Thymus (tissue), 11 donors: ENCODE measurements around the gene CMSS1. TPM values are rescaled to one million over a fixed set of nuclear protein-coding genes. Genes with fewer than 3 reads are reported as not detected.

Source experiments
- DNase-seq, 9 donors: peaks; one replicate each; pipeline ENCODE4 v3.0.0-alpha.2; 2013; ENCODE audit warnings: low spot score in 9 of 9, low read depth in 6 of 9, missing footprints in 1 of 9
- H3K27ac ChIP-seq, 2 donors: one replicate each; pipeline ENCODE4 v1.5.1; 2013; ENCODE audit warnings: control low read depth in 1 of 2, low read depth in 1 of 2, low read length in 1 of 2, mild to moderate bottlenecking in 1 of 2, moderate library complexity in 1 of 2
- H3K27me3 ChIP-seq, 2 donors: one replicate each; pipeline ENCODE4 v1.5.1; 2013; ENCODE audit warnings: low read length in 1 of 2; ENCODE audit not compliant: control insufficient read depth in 2 of 2, insufficient read depth in 1 of 2
- H3K36me3 ChIP-seq, 2 donors: one replicate each; pipeline ENCODE4 v1.5.1; 2013; ENCODE audit warnings: low read length in 1 of 2, mild to moderate bottlenecking in 1 of 2, moderate library complexity in 1 of 2; ENCODE audit not compliant: control insufficient read depth in 2 of 2, insufficient read depth in 2 of 2
- H3K4me1 ChIP-seq, 2 donors: one replicate each; pipeline ENCODE4 v1.5.1; 2013; ENCODE audit warnings: low read length in 2 of 2; ENCODE audit not compliant: control insufficient read depth in 2 of 2, insufficient read depth in 2 of 2
- H3K4me3 ChIP-seq, 2 donors: one replicate each; pipeline ENCODE4 v1.5.1; 2013; ENCODE audit warnings: low read length in 2 of 2, control low read depth in 1 of 2, mild to moderate bottlenecking in 1 of 2
- H3K9me3 ChIP-seq, 2 donors: one replicate each; pipeline ENCODE4 v1.5.1; 2013; ENCODE audit warnings: low read length in 1 of 2, mild to moderate bottlenecking in 1 of 2; ENCODE audit not compliant: control insufficient read depth in 2 of 2, insufficient read depth in 1 of 2
- WGBS: extraction: QIAGEN DNeasy Blood & Tissue Kit; methylation state at CpG from one replicate; pipeline ENCODE4 v1.1.7; 2013; 5-methylcytosine and 5-hydroxymethylcytosine counted together
- polyA plus RNA-seq: library from polyadenylated mRNA; stranded (reverse); fragments of 200-250 nt; gene quantifications from one replicate; pipeline ENCODE4 v1.2.3, GENCODE V29; 2013
- total RNA-seq: library from RNA; stranded (reverse); fragments of 120-200 nt; gene quantifications from one replicate; pipeline ENCODE4 v1.2.4, GENCODE V29; 2013
- donor health status: healthy.

The CMSS1 gene
- total and polyA plus RNA-seq, 2 donors = 27.3 to 39.0 TPM

DNA sequence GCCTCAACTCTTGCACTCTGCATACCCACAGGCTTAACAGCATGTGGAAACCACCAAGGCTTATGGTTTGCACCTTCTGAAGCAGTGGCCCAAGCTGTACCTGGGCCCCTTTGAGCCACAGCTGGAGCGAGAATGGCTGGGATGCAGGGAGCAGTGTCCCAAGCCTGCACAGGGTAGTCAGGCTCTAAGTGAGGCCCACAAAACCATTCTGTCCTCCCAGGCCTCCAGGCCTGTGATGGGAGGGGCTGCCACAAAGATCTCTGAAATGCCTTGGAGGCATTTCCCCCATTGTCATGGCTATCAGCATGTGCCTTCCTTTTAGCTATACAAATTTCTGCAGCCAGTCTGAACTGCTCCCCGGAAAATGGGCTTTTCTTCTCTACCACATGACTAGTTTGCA lies 12.5 kb upstream of the CMSS1 start:
- H3K9me3 ChIP-seq = peaks cover 0 to 16% of the 10 kb centered on the region in 2 donors
- 99% methylated on average over 2 of the region's 2 CpGs for WGBS
- DNase-seq = no peak
- H3K4me3 ChIP-seq = no peak overlapping the region
- H3K36me3 ChIP-seq = no peaks in the 10 kb centered on the region
- no peaks in the 10 kb centered on the region for H3K27me3 ChIP-seq
- no peak overlapping the region for H3K27ac ChIP-seq
- H3K4me1 ChIP-seq = no peaks in the 10 kb centered on the region

DNA sequence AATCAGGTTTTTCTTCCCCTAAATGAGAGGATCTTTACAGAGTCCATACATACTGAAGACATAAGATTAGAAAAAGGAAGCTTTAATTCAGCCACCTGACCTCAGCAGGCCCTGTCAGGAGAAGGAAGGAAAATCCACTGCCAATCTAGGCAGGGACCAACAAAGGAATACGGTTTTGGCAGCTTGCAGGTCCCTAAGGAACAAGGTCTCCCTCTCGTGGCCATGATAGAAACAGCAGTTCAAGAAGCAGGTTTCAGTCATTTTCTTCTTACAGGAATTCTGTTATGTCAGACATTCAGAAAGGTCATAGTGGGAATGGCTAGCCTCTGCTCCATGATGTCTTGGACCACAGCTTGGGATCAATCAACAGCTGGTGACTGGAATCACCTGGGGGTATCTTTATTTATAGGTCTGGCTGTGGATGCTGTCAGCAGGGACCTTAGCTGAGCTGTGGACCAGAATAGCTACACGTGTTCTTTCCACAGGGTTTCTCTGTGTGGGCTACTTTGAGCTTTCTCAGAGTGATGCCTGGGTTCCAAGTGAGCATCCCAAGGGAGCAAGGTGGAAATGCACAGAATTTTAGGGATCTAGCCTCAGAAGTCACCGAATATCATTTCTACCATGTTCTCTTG lies 9.4 kb upstream of the CMSS1 start:
- 60% methylated on average over 4 of the region's 4 CpGs for WGBS
- peak in 7 of 9 donors; percentile 14 to 61 (median 28) for DNase-seq

DNA sequence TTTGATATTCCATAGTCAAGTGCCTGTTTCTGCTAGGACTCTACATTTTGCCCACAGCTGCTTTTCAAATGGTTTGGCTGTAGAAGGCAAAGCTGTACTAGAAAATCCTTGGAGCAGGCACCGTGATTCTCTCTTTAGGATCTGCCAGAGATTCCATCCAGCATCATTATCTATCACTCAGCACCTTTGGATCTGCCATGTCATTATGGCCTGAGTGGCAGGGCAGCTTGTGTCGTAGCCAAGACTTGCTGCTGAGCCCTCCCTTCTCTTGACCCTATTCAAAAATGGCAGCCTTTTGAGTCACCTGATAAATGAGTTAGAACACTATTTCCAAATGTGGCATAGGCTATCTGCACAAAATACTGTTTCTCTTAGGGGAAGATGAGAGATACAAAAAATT lies 8.1 kb upstream of the CMSS1 start:
- no peaks in the 10 kb centered on the region for H3K36me3 ChIP-seq
- DNase-seq = no peak
- H3K9me3 ChIP-seq = peaks cover 0 to 12% of the 10 kb centered on the region in 2 donors
- H3K4me1 ChIP-seq = no peaks in the 10 kb centered on the region
- H3K4me3 ChIP-seq = no peak overlapping the region
- no peaks in the 10 kb centered on the region for H3K27me3 ChIP-seq
- WGBS = 94% methylated on average over 2 of the region's 2 CpGs
- H3K27ac ChIP-seq = no peak overlapping the region

More for the DNA sequence above, 9.4 kb upstream of the CMSS1 start:
- Histone ChIP-seq H3K36me3 (no peaks in the 10 kb centered on the region), H3K4me3 (no peak overlapping the region), H3K27ac (no peak overlapping the region), H3K27me3 (no peaks in the 10 kb centered on the region), H3K9me3 (peaks cover 0 to 16% of the 10 kb centered on the region in 2 donors), H3K4me1 (no peaks in the 10 kb centered on the region)

DNA sequence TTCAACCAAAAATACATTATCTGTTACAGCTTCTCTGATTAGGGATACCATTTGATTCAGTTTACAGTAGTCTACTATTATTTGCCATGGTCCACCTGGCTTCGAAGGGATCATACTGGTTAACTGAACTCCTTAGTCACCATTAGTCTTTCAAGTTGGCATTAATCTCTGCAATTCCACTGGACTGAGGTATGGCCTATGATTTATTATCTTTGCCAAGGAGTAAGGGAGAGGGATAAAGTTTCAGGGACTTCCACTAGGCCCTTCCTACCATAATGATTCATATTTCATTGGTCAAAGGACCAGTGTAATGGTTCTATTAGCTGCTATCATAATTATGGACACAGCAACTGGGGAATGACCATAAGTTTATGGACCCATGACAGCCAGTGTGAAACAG lies 7.3 kb upstream of the CMSS1 start:
- no peak for DNase-seq
- no peaks in the 10 kb centered on the region for H3K36me3 ChIP-seq
- H3K4me1 ChIP-seq = no peaks in the 10 kb centered on the region
- H3K27ac ChIP-seq = no peak overlapping the region
- no peaks in the 10 kb centered on the region for H3K27me3 ChIP-seq
- peaks cover 0 to 4% of the 10 kb centered on the region in 2 donors for H3K9me3 ChIP-seq
- WGBS = 98% methylated on average over 1 of the region's 1 CpG
- H3K4me3 ChIP-seq = no peak overlapping the region

DNA sequence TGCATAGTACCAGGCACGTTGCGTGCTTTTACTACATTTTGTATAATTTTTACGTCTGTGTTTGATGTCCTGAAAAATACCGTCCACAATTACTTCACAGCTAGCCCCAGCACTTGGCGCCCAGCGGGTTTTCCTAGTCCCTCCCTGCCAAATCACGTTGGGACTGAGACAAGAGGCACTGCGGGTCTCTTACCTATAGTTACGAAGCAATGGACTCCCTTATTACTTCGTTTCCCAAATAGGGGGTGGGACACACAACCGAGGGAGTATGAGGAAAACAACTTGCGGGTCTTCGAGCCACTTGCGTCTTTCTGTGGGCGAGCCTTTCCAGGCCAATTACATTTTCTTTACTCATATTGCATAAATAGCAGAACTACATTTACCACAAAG lies 620 bp upstream of the CMSS1 start:
- 3% methylated on average over 15 of the region's 15 CpGs for WGBS
- H3K9me3 ChIP-seq = no peaks in the 10 kb centered on the region
- H3K4me3 ChIP-seq = peak overlapping the region; percentile 77 to 78
- peaks cover 0 to 10% of the 10 kb centered on the region in 2 donors for H3K4me1 ChIP-seq
- H3K36me3 ChIP-seq = no peaks in the 10 kb centered on the region
- no peaks in the 10 kb centered on the region for H3K27me3 ChIP-seq
- peak in 1 of 9 donors; percentile 4 for DNase-seq
- H3K27ac ChIP-seq = peak overlapping the region; percentile 11 to 72

DNA sequence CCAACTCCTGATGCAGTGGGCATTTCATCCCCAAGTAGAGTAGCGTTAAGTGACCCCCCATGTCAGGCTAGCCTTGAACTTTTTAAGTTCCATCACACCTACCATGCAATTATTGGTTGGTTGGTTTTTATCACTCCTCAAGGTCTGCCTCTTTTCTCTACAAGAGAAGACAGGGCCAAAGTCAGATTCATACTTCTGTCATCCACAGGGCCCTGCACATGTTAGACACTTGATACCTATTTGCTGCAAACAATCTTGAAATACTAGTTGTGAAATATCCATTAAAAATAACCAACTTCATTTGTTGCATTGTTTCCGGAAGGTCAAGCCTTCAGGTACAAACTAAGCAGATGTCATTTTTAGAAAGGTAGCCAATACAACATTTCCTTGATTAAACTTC lies 1.2 kb downstream of the CMSS1 start:
- H3K27ac ChIP-seq = no peak overlapping the region
- H3K4me1 ChIP-seq = peaks cover 0 to 10% of the 10 kb centered on the region in 2 donors
- no peaks in the 10 kb centered on the region for H3K27me3 ChIP-seq
- DNase-seq = no peak
- no peaks in the 10 kb centered on the region for H3K9me3 ChIP-seq
- 99% methylated on average over 2 of the region's 2 CpGs for WGBS
- no peaks in the 10 kb centered on the region for H3K36me3 ChIP-seq
- peak overlapping the region in 1 of 2 donors; percentile 78 for H3K4me3 ChIP-seq

DNA sequence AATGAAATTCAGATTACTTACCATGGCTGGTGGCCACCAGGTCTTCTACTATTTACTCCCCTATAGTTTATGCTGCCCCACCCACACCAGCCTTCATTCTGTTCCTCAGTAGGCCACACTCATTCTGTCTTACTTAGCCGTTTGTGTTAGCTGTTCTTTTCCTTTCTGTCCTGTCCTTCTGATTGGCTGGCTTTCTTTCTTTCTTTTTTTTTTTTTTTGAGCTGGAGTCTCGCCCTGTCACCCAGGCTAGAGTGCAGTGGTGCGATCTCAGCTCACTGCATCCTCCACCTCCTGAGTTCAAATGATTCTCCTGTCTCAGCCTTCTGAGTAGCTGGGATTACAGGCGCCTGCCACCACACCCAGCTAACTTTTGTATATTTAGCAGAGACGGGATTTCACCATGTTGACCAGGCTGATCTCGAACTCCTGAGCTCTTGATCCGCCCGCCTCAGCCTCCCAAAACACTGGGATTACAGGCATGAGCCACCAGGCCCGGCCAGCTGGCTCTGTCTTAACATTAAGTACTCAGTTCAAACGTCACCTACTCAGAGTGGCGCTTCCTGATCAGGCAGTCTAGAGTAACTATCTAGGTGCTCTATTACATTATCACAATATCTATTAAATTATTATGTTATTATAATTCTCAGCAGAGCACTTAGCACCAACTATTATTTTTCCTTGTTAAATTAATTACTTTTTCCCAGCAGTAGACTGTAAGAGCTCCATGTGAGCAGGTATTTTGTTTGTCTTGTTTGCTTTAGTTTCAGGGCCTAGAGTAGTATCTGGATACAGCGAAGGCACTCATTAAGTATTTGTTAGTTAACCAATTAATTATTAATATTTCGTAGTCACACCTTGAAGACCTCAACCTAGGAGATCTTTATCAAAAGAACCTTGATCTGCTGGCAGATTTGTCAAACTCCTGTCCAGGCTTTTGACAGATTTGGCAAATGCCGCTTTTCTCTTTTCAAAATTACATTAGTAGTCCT lies 6.4 kb downstream of the CMSS1 start:
- H3K27me3 ChIP-seq = no peaks in the 10 kb centered on the region
- no peaks in the 10 kb centered on the region for H3K9me3 ChIP-seq
- H3K4me1 ChIP-seq = no peaks in the 10 kb centered on the region
- no peak overlapping the region for H3K27ac ChIP-seq
- no peaks in the 10 kb centered on the region for H3K36me3 ChIP-seq
- no peak for DNase-seq
- WGBS = 95% methylated on average over 14 of the region's 14 CpGs
- no peak overlapping the region for H3K4me3 ChIP-seq

DNA sequence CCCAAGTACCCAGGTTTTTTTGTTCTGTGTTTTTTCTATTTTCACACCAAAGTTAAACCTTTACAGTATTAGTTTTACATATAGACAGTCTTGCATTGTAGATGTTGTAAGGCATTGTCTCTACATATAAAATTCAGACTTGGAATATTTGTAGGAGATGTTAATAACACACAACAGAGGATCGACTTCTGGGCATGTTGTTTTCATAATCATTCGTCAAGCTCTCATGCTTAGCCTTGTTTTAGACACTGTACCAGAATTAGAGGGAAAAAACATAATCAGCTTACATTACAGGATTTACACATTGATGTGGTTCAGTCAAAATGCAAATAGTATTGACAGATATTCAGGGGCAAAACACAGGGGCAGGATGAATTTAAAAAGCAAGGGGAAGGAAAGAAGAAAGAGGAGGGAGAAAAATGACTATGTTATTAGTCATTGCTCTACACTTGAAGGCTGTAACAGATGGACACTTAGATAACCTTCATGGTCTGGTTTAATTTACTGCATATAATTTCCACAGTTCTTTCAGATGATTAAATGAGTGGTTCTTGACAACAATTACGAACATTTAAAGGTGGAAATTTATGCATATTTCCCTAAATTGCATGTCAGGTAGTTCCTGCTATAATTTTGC lies 7.5 kb downstream of the CMSS1 start:
- Histone ChIP-seq H3K9me3 (no peaks in the 10 kb centered on the region), H3K36me3 (no peaks in the 10 kb centered on the region), H3K27me3 (no peaks in the 10 kb centered on the region), H3K4me1 (no peaks in the 10 kb centered on the region), H3K27ac (no peak overlapping the region), H3K4me3 (no peak overlapping the region)
- DNase-seq = no peak
- WGBS = 77% methylated on average over 3 of the region's 3 CpGs

DNA sequence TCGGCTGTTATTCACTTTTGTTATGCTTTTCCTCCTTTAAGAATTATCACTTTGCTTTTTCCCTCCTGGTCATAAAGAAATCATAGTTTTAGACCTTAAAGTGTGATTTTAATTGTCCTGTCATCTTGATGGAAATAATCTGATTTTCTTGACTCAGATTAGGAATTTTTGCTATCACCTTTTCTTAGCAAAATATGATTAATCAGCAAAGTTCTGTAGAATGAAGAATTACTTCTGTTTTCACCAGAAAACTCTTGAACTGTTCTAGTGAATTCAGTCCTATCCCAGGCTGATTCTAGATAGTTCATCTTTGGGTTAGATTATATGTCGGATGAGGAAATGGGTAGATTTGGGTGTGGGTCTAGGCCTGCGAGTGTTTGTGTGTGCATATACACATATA lies 12.2 kb downstream of the CMSS1 start:
- 99% methylated on average over 3 of the region's 3 CpGs for WGBS
- no peaks in the 10 kb centered on the region for H3K9me3 ChIP-seq
- H3K36me3 ChIP-seq = no peaks in the 10 kb centered on the region
- no peaks in the 10 kb centered on the region for H3K27me3 ChIP-seq
- H3K4me1 ChIP-seq = no peaks in the 10 kb centered on the region
- H3K27ac ChIP-seq = no peak overlapping the region
- no peak for DNase-seq
- no peak overlapping the region for H3K4me3 ChIP-seq
